PC-3 (cell line): Measurements from ENCODE around the gene ANK3.

Experiments used
- CTCF ChIP-seq: fragments of 300-600 bp; sonication (generic); conservative IDR thresholded peaks from 2 replicates; pipeline ENCODE4 v1.5.1; 2017; ENCODE audit warnings: antibody characterized with exemption, low read depth, mild to moderate bottlenecking, low read length
- EZH2 ChIP-seq: fragments of 300-600 bp; sonication (generic); IDR thresholded peaks from one replicate; pipeline ENCODE4 v1.6.1; 2017; ENCODE audit warnings: antibody characterized with exemption, mild to moderate bottlenecking, low read length; ENCODE audit not compliant: unreplicated experiment

- TF ChIP-seq CTCF (no peak), EZH2 (no peak)
Observed at GRCh38 chr10:60163786-60164185, 225.9 kb downstream of the ANK3 start.
